GF-D8 (cell line): ENCODE measurements around the gene YPEL5.

Experiments
- DNase-seq: peaks from one replicate; lab custom pipeline; 2025; lab: John Stamatoyannopoulos, UW

YPEL5 gene

DNA sequence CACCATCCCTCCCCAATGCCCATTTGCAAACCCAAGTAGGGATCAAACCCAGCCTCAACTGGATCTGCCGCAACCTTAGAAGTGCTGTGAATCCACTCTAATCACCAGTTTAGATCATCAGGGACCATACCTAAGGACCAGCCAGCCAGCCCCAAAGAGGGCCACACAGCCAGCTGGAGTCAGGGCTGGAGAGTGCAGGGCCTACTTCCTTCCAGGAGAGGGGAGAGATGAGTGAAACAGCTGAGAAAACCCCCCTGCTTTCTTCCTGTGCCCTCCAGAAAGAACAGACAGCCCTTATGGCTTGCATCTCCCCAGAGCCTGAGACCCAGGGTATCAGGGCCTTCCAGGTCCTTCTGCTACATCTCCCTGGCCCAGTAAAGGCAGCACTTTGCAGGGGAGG lies 25.8 kb downstream of the YPEL5 start:
- no peak for DNase-seq

DNA sequence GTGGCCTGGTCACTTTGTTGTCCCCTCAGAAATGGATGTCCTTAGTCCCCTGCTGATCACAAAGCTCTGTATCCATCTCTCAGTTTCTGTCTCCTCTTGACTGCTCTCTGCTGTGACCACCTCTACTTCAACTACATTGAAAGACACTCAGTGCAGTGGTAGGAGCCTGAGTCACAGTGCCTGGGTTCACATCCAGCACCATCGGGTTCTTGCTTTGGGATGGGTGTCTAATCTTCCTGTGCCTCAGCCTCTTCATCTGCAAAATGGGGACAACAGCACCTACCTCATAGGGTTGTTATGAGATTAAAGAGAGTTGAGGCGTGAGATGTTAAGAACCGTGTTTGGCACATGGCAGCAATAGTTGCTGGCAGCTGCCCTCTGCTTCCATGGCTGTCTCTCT lies 30.6 kb downstream of the YPEL5 start:
- no peak for DNase-seq

DNA sequence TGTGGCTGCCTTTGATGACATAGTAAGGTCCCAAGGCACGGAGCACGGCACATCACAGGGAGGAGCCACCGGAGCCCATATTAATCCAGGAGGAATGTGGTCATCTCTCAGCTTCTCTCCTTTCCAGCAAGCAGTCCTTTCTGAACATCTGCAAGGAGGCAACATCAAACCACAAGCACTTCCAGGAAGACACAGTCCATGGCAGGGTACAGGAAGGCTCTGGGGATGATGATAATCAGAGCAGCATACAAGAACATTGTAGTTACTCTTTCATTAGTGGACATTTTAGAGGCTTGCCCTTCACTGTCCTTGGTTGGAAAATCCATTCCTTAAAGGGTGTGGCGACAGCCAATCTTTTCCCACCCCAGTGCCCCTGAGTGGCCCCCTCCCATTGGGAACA lies 31.1 kb downstream of the YPEL5 start:
- DNase-seq: no peak

DNA sequence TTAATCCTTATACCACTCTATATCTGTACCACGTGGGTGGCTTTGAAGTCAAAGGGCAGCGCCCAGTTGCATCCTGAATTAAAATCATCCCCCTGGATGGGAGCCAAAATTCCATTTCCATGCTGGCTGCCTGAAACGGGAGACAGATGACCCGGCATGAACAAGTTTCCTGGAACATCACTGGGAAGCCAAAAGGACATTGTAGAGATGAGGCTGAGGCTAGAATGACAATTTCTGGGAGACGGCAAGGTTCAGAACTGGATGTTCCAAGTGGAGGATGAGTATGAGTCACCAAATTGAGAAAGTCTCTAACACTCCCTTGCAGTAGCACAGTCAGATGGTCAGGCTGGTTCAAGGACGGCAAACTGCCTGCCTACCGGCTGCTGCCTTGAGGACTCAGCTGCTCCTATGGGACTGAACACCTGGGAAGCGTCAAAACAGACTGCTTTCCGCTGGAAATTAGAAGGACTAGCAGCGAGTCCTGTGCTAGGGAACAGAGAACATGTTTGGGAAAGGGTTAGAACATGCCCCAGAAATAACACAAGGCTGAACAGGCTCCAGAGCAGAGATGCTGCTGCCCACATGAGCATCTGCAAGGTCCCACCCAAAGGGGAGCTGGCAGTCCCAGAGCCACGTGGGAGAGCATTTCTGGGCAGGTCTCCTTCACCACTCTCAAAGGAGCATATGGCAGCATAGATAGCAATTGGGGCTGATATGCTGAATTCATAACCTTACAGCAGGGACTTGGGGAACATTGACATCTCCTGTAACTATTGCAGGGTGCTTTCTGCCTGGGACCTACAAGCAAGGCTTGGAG lies 32.0 kb downstream of the YPEL5 start:
- DNase-seq: no peak

DNA sequence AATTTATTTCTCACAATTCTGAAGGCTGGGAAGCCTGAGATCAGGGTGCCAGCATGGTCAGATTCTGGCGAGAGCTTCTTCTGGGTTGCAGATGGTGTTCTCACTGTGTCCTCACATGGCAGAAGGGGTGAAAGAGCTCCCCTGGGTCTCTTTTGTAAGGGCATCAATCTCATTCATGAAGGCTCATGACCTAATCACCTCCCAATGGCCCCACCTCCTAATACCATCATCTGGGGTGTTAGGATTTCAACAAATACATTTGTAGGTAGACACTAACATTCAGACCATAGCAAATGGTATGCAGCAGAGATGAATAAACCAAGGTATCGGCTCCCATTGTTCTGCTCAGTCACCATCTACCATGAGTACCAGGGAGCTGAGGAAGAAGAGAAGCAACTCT lies 32.7 kb downstream of the YPEL5 start:
- no peak for DNase-seq

DNA sequence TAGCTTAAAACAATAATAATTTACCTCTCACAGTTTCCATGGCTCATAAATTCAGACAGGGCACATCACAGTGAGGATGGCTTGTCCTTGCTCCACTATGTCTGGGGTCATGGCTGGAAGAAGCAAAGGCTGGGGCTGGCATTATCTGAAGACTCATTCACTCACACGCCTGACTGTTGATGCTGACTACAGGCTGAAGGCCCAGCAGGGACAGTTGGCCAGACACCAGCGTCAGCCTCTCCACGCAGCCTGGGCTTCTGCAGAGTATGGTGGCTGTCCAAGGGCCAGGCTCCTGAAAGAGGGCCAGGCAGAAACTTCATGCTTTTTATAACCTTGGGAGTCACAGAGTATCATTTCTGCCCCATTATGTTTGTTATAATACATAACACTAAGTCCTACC lies 33.4 kb downstream of the YPEL5 start:
- no peak for DNase-seq

DNA sequence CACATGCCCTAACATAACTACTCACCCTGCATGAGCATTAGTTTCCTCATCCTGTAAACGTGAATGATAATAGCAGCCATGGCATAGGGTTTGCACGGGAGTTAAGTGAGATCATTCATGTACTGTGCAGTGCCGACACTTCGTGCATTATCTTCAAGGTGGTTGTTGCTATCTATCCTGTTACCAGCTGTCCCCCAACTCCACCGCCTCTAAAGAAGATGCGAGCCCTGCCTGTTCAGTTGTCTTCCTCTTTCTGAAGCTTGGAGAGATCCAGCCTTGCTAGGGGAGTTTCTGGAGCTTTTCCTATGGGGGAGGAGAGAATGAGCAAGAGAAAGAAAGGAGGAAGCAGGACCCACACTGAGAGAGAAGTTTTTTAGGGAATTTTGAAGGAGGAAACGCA lies 34.4 kb downstream of the YPEL5 start:
- DNase-seq: no peak

DNA sequence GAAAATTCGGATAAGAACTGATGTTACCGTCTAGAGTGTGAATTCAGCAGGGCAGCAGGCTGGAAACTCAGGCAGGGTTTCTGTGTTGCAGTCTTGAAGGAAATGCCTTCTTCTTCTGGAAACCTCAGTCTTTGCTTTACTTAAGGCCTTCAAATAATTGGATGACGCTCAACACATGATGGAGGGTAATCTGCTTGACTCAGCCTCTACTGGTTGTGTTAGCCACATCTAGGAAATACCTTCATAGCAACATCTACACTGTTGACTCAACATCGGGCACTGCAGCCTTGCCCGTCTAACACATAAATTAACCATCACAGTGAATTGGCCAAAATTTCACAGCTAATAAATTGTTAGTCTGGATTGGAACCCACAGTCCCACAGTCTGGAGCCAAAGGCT lies 37.2 kb downstream of the YPEL5 start:
- no peak for DNase-seq

DNA sequence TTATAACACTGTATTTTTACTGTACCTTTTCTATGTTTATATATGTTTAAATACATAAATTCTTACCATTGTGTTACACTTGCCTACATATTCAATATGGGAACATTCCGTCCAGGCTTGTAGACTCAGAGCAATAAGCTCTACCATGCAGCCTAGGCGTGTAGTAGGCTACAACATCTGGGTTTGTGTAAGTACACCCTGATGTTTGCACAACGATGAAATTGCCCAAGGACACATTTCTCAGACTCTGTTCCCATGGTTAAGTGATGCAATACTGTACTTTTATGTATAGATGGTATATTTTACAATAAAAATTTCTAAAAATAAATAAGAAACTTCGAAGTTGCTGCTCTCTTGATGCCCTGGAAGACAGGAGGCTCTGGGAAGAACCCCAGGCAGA lies 38.4 kb downstream of the YPEL5 start:
- DNase-seq: no peak

DNA sequence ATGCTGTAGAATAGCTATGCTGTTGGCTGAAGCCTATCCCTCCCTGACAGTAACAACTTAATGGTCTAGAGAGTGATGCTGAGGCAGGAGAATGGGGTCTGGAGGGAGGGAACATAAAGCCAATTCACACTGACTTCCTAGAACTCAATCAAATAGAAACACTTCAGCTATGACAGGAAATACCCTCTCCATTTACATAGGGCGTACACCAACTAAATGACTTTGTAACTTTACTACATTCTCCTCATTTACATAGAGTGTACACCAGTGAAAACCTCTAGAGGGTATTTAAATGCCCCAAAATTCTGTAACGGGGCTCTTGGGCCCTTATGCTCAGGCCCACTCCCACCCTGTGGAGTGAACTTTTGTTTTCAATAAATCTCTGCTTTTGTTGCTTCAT lies 41.5 kb downstream of the YPEL5 start:
- no peak for DNase-seq

DNA sequence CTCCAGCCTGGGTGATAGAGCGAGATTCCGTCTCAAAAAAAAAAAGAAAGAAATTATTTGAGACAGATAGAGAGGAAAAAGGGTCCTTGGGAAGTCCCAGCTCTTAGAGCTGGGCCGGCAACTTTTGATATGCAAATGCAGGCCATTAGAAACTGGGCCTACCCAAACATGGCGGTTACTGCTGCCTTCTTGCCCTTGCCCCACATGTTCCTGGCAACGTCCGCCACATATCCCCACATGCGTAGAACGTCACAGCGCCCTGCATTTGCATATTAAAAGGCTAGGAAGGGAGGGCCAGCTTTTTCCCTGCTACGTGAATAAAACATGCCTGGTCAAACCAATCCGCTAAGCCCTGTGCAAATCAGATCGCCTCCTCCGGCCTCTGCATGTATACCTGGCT lies 43.8 kb downstream of the YPEL5 start:
- DNase-seq: no peak

DNA sequence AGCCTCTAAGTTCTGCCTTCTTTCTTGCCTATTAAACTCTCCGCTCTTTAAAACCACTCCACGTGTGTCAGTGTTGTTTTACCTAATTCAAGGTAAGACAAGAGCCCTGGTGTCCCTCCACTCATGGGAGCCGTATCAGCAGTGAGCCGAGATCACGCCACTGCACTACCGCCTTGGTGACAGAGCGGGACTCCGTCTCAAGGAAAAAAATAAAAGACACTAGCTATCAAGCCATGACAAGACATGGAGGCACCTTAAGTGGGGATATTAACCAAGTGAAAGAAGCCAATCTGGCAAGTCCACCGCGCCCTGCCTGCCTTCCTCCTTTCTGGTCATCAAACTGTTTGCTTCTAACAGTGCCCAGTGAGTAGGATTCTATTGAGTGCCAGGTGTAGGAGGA lies 44.3 kb downstream of the YPEL5 start:
- no peak for DNase-seq

DNA sequence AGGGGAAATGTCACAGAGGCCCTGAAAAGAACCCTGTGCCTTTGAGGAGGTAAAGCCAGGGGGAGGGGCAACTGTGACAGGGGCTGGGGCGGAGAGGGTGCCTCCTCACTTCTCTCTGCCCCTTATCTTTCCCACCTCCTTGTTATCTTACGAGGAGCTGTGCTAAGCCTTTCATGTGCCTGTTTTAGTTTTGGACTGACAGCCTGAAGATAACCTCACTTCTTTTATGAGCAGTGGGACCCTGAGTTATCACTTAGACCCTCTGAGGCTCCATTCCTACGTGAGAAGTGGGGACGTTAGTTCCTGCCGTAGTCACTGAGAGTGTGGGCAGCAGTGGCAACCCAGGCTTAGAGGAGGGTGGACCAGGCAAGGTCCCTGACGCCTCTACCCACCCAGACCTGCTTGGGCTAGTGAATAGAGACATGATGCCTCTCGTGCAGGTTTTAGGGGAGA lies 45.0 kb downstream of the YPEL5 start:
- no peak for DNase-seq

DNA sequence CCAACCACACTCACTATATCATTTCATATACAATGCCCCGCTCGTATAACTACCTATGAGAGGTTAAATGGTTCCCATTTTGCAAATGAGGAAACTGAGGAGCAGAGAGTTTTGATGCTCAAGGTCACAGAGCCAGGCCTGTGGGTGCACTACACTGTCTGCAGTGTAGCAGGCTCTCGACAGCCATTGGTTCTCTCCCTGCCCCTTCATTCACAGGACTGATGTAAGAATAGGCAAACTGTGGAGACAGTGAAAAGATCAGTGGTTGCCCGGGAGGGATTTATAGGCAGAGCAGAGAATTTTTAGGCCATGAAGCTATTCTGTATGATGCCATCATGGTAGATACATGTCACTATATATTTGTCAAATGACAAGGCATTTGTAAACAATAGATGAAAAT lies 45.5 kb downstream of the YPEL5 start:
- DNase-seq: no peak

DNA sequence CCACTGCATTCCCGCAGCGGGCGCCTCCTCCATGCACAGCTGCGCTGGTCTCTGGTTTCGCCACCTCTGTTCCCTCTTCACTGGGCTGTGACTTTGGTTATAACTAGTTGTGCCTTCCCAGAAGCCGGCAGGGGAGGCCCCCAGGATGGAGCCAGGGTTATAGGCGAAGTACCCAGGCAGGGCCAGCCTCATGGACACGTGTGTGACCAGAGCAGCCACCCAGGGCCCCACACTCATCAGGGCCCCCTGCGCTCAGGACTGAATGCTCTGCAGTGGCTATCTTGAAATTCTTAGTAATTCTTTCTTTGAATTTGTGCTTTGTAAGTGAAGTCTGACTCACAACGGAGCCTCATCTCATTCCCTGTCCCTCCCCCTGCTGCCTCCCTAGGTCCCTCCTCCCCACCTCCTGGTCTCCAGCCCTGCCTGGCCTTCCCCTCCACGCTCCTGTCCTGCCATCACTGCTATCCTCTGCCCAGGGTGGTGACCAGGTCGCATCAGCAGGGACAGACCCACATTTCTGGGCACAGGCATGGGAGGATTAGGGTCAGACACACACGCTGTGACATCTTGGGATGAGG lies 46.4 kb downstream of the YPEL5 start:
- DNase-seq: no peak

DNA sequence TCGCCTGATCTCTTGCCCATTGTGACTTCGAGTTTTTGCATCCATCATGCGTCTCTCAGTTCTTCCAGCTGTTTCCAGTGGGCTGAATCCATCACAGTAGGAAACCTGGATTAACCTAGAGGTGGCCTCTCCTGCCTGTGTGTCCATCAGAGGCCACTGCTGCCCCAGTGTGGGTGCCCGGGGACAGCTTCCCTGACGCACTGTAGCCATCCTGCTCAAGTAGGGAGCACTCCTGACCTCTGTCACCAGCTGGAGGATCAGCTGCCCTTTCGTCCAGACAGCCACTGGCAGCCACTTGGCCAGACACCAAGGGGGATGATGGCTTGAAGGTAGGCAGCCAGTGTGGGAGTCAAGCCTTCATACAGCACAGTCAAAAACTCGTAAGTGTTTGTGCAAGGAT lies 47.6 kb downstream of the YPEL5 start:
- DNase-seq: no peak

DNA sequence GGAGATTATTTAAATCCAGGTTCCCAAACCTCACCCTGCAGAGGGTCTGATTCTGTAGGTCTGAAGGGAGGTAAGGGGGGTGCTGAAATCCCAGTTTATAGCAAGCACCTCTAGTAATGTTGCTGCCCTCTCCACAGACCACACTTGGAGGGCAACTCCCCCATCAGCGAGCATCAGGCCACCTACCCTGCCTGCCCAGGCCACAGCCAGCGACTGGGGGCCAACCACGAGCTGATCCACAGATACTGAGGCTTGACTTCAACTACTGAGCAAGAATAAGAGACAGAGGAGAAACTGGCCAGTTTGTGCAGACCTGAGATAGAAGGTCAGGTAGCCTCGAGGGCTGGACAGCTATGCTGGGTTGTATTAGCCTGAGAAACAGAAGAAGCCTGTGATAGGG lies 48.2 kb downstream of the YPEL5 start:
- no peak for DNase-seq

DNA sequence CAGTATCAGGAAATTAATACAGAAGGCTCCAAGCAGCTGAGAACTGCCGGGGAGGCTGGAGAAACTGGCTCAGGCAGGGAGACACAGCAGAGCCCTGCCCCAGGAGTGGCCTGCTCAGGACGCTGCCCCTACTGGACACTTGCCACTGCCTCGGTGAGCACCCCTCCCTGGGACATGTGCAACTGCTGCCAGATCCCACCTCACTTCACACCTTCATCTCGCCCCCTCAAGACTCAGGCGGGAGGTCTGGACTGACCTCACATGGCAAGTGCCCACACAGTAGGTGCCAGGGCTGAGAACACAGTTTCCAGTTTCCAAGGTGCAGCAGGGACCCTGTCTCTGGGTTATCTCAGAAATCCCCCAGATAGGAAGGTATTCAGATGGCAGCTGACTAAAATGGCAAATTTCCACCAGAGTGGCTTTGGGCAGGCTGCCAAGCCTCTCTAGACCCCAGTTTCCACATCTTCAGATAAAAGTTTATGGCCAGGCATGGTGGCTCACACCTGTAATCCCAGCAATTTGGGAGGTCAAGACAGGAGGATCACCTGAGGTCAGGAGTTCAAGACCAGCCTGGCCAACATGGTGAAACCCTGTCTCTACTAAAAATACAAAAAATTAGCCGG lies 50.9 kb downstream of the YPEL5 start:
- DNase-seq: no peak

DNA sequence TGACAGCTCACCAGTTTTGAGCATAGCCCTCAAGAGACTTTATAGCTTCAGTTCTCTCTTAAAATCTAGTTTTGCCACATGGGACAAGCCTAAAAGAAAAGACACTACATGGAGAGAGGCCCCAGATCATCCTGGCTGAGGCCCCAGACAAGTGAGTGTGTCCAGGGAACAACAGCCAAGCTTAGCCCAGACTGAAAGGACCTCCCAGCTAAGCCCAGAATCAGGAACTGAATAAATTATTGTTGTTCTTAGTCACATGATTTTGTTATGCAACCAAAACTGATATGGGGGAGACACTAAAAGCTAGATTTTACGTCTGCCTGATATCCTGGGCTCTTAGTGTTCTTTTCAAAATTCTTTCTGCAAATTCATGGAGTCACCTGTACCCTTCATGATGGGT lies 55.2 kb downstream of the YPEL5 start:
- DNase-seq: no peak

DNA sequence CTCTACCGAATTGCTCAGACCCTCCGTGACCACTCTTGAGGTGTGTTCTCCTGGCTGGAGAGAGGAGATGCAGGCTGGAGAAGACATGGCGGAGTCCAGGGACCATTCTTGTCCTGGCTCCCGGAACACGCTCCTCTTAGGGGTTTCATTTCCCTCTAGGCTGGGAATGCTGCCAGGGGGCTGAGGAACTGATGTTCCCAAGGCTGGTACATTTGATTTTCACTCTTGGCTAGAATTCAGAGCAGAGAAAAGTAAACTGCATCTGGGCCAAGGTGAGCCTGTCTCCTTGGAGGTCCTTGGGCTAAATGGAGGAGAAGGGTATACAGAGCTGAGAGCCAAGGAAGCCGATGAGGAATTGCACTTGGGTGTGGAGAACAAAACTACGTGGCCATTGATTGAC lies 56.3 kb downstream of the YPEL5 start:
- DNase-seq: no peak

DNA sequence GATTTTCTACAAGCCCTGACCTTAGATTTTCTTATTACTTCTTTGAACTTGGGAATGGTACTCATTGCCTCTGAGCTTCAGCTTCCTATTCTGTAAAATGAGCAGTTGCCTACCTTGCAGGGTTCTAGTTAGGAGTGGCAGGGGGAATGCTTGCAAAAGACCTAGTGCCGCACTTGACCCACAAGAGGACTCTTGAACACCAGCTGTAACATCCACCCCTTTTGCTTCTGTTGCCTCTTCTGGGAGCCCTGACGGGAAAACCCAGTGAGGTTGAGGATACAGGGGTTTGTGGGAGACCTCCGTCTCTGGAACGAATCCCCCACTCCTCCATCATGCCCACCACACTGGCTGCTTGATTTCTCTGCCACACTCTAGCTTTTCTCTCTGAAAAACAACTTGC lies 57.5 kb downstream of the YPEL5 start:
- no peak for DNase-seq

DNA sequence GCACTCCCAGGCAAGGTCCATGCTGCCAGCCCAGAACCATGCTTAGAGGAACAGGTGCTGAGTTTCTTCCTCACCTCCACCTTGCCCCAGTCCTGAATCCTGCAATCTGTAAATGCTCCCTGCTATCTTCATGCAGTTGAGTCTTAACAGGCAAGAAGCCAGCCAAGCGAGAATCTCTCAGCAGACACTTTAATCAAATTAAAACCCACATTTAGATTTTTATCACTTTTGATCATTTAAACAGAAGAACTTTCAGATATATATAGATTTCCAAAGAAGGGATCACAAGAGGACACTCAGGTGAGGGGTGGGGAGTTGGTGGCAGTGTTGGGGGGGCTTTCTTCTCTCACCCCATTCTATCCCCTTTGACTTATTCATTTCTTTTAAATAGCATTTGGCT lies 58.6 kb downstream of the YPEL5 start:
- DNase-seq: no peak
